Measurements from ENCODE around the gene UGT1A5. TPM values are rescaled to one million over a fixed set of nuclear protein-coding genes. Genes with fewer than 3 reads are reported as not detected.

The UGT1A5 gene
- total and polyA plus RNA-seq, 2 of the 8 experiments (the other 6 are each of a cell fraction or from before 2014, with no cell fraction given), result not detected

- Histone ChIP-seq H2AFZ (ENCODE audit: low read length) (no peak overlapping the region), H3K4me1 (replicated peaks in 1 of 4; ENCODE audit: control insufficient read depth in 3 of 4, insufficient read depth in 4 of 4, low read length in 3 of 4) (no peaks in the 10 kb centered on the region), H3K18ac (ENCODE audit: extremely low read depth, low read length) (no peak overlapping the region), H3K4me3 (ENCODE audit: extremely low read depth in 1 of 4, insufficient read depth in 2 of 4, low read depth in 3 of 4, low read length in 4 of 4) (no peak overlapping the region), H2BK20ac (ENCODE audit: low read length) (no peak overlapping the region), H3K4ac (replicated peaks; ENCODE audit: insufficient read length, low read depth, low read length) (no peak overlapping the region), H2BK5ac (ENCODE audit: low read depth, low read length) (no peak overlapping the region), H3K27ac (ENCODE audit: low read depth, low read length) (no peak overlapping the region), H3K9ac (replicated peaks in 1 of 4; ENCODE audit: extremely low read depth in 1 of 4, low read depth in 3 of 4, low read length in 3 of 4) (no peak overlapping the region), H4K20me1 (replicated peaks in 1 of 2; ENCODE audit: control insufficient read depth in 1 of 2, insufficient read depth in 2 of 2, low read length in 2 of 2) (no peaks in the 10 kb centered on the region), H3K36me3 (ENCODE audit: control insufficient read depth in 2 of 4, insufficient read depth in 4 of 4, low read length in 3 of 4) (no peaks in the 10 kb centered on the region), H3K4me2 (ENCODE audit: insufficient read depth in 1 of 2, low read depth in 2 of 2, low read length in 2 of 2) (no peak overlapping the region), H3K14ac (ENCODE audit: insufficient read length) (no peak overlapping the region), H3K27me3 (replicated peaks in 1 of 4; ENCODE audit: control insufficient read depth in 3 of 4, extremely low read depth in 1 of 4, insufficient read depth in 3 of 4, low read length in 3 of 4) (no peaks in the 10 kb centered on the region), H4K91ac (replicated peaks; ENCODE audit: insufficient read length, low read length) (no peak overlapping the region), H4K5ac (ENCODE audit: insufficient read length, low read depth, low read length) (no peak overlapping the region), H2BK15ac (ENCODE audit: low read length) (no peak overlapping the region), H3K23me2 (ENCODE audit: low read depth, low read length) (no peaks in the 10 kb centered on the region), H4K8ac (ENCODE audit: extremely low read depth, insufficient read depth, low read length) (peak overlapping the region; percentile 76), H3K23ac (ENCODE audit: insufficient read length) (no peak overlapping the region), H3K9me3 (ENCODE audit: insufficient read depth in 2 of 2, low read depth in 1 of 2, low read length in 1 of 2) (no peaks in the 10 kb centered on the region), H2BK12ac (ENCODE audit: low read depth, low read length) (no peak overlapping the region), H3K79me2 (ENCODE audit: control insufficient read depth in 1 of 2, insufficient read depth in 2 of 2, low read length in 2 of 2) (no peaks in the 10 kb centered on the region), H2BK120ac (replicated peaks; ENCODE audit: low read depth, low read length) (no peak overlapping the region), H3K79me1 (ENCODE audit: low read depth, low read length) (no peaks in the 10 kb centered on the region), H2AK5ac (ENCODE audit: low read depth, low read length) (no peak overlapping the region), H3K56ac (replicated peaks; ENCODE audit: insufficient read length, low read depth, low read length) (no peak overlapping the region)
- ChIA-PET POLR2A (ENCODE audit: partially characterized antibody) (no interaction called here), CTCF (ENCODE audit: partially characterized antibody) (interaction anchor here (1.0 kb wide), 2 partner anchors 20 to 849 kb away, joined by 4 read pairs; no protein-coding TSS in a partner anchor)
- 93% methylated on average over 3 of the region's 3 CpGs; no CpG with 5 or more reads in 1 of the 2 experiments for WGBS, 2 experiments (ENCODE audit: extremely low coverage in 1 of 2, insufficient coverage in 1 of 2, insufficient read length in 1 of 2, insufficient replicate concordance in 2 of 2, low coverage in 1 of 2, low lambda C conversion rate in 2 of 2, missing lambda C conversion rate in 1 of 2)
- DNase-seq (ENCODE audit: low read depth in 1 of 2, low spot score in 2 of 2) (no peak), FAIRE-seq (no peak)
- TF ChIP-seq RBBP5 (IDR thresholded peaks at IDR 0.05; ENCODE audit: borderline replicate concordance, low read depth, low read length), result no peak
- TF ChIP-seq SAP30 (IDR thresholded peaks at IDR 0.05; ENCODE audit: insufficient read depth, insufficient replicate concordance, low read length), result no peak
- TF ChIP-seq BACH1 (IDR thresholded peaks at IDR 0.05; ENCODE audit: low read length), result no peak
- no peak for TF ChIP-seq MAX (IDR thresholded peaks at IDR 0.05)
- no peak for TF ChIP-seq HDAC6 (IDR thresholded peaks at IDR 0.05; ENCODE audit: low read depth, low read length)
- no peak for TF ChIP-seq POLR2AphosphoS5 (IDR thresholded peaks at IDR 0.05; ENCODE audit: low read depth, low read length)
- no peak for TF ChIP-seq JUN (IDR thresholded peaks at IDR 0.05; ENCODE audit: low read depth, low read length)
- TF ChIP-seq RNF2 (IDR thresholded peaks at IDR 0.05; ENCODE audit: borderline replicate concordance, low read depth, low read length, missing control alignments, poor library complexity, severe bottlenecking), result no peak
- TF ChIP-seq MAFK (IDR thresholded peaks at IDR 0.05; ENCODE audit: low read depth, low read length), result no peak
- no peak for TF ChIP-seq POU5F1 (IDR thresholded peaks at IDR 0.05; ENCODE audit: low read depth, low read length)
- no peak for TF ChIP-seq CREB1 (IDR thresholded peaks at IDR 0.05)
- TF ChIP-seq GABPA (IDR thresholded peaks at IDR 0.05; ENCODE audit: borderline replicate concordance, insufficient read depth, low read length), result no peak
- TF ChIP-seq SUZ12 (IDR thresholded peaks at IDR 0.05; ENCODE audit: low read length), result no peak
Measured at GRCh38 chr2:233813236-233814055, 100.7 kb downstream of the UGT1A5 start.

Measured in H1 (cell line).